HEK293 (cell line): Measurements from ENCODE around the gene RANBP10.

Experiments
- CTCF ChIA-PET: fragments of 350-600 bp; formaldehyde crosslinking; extraction: SDS; loops from one replicate; lab custom pipeline; 2021; ENCODE audit warnings: antibody characterized with exemption; lab: Yijun Ruan, JAX
- POLR2A ChIA-PET: fragments of 300-600 bp; formaldehyde crosslinking; extraction: SDS; loops from one replicate; lab custom pipeline; 2020; ENCODE audit warnings: antibody characterized with exemption, inconsistent platforms; lab: Yijun Ruan, JAX
- H3K27ac ChIP-seq: fragments of 200-500 bp; sonication (Bioruptor generic); 2 replicates; pipeline ENCODE4 v1.5.1; 2014; ENCODE audit warnings: low read depth, low read length, control low read depth, inconsistent platforms; ENCODE audit errors: extremely low read depth
- H3K36me3 ChIP-seq, 2 experiments: fragments of 200-500 bp in 1 of 2; sonication (Bioruptor generic) in 1 of 2; 1 replicate in 1 of 2; 2 replicates in 1 of 2; pipeline ENCODE4 v1.5.1; 2014 to 2017; ENCODE audit warnings: inconsistent platforms in 2 of 2, low read length in 2 of 2; ENCODE audit not compliant: control insufficient read depth in 2 of 2, insufficient read depth in 1 of 2
- H3K4me1 ChIP-seq: fragments of 200-500 bp; sonication (Bioruptor generic); 2 replicates; pipeline ENCODE4 v1.5.1; 2014; ENCODE audit warnings: mild to moderate bottlenecking, low read length, inconsistent platforms; ENCODE audit not compliant: control insufficient read depth, insufficient read depth
- H3K4me3 ChIP-seq: 2 replicates; pipeline ENCODE4 v1.5.1; 2011; ENCODE audit warnings: low read depth, mild to moderate bottlenecking, control low read depth, low read length, moderate library complexity
- H3K9me3 ChIP-seq: fragments of 200-500 bp; sonication (Bioruptor generic); 2 replicates; pipeline ENCODE4 v1.5.1; 2014; ENCODE audit warnings: low read depth, low read length, inconsistent platforms; ENCODE audit not compliant: control insufficient read depth, insufficient read depth
- MYNN ChIP-seq: fragments of 450-650 bp; formaldehyde crosslinking; IDR thresholded peaks from 2 replicates; pipeline ENCODE4 v1.5.1; 2016; ENCODE audit warnings: missing biosample characterization, missing genetic modification characterization, borderline replicate concordance
- OSR2 ChIP-seq: fragments of 450-650 bp; formaldehyde crosslinking; IDR thresholded peaks from 2 replicates; pipeline ENCODE4 v1.5.1; 2016; ENCODE audit warnings: missing biosample characterization, missing genetic modification characterization
- OVOL3 ChIP-seq: fragments of 450-650 bp; formaldehyde crosslinking; IDR thresholded peaks from 2 replicates; pipeline ENCODE4 v1.5.1; 2016; ENCODE audit warnings: missing biosample characterization, missing genetic modification characterization
- YY1 ChIP-seq: fragments of 450-650 bp; formaldehyde crosslinking; IDR thresholded peaks from 2 replicates; pipeline ENCODE4 v1.5.1; 2018; ENCODE audit warnings: missing biosample characterization, missing genetic modification characterization
- ZBTB20 ChIP-seq: fragments of 450-650 bp; formaldehyde crosslinking; IDR thresholded peaks from 2 replicates; pipeline ENCODE4 v1.5.1; 2016; ENCODE audit warnings: missing biosample characterization, missing genetic modification characterization
- ZNF121 ChIP-seq: fragments of 450-650 bp; formaldehyde crosslinking; IDR thresholded peaks from 2 replicates; pipeline ENCODE4 v1.5.1; 2016; ENCODE audit warnings: missing biosample characterization, missing genetic modification characterization
- ZNF140 ChIP-seq: fragments of 450-650 bp; formaldehyde crosslinking; IDR thresholded peaks from 2 replicates; pipeline ENCODE4 v1.5.1; 2016; ENCODE audit warnings: missing biosample characterization, missing genetic modification characterization
- ZNF274 ChIP-seq, 2 experiments: fragments of 200-500 bp in 1 of 2; fragments of 450-650 bp in 1 of 2; sonication (Bioruptor generic) in 1 of 2; formaldehyde crosslinking in 1 of 2; IDR thresholded peaks; 2 replicates each; pipeline versions ENCODE4 v1.5.1 to v1.6.1; 2014 to 2016; ENCODE audit warnings: borderline replicate concordance in 1 of 2, inconsistent platforms in 1 of 2, low read length in 1 of 2, missing biosample characterization in 1 of 2, missing genetic modification characterization in 1 of 2
- ZNF354C ChIP-seq: fragments of 450-650 bp; formaldehyde crosslinking; IDR thresholded peaks from 2 replicates; pipeline ENCODE4 v1.5.1; 2016; ENCODE audit warnings: missing biosample characterization, missing genetic modification characterization, low read depth, borderline replicate concordance
- ZNF394 ChIP-seq: fragments of 450-650 bp; formaldehyde crosslinking; IDR thresholded peaks from 2 replicates; pipeline ENCODE4 v1.5.1; 2016; ENCODE audit warnings: missing biosample characterization, missing genetic modification characterization, mild to moderate bottlenecking, moderate library complexity, borderline replicate concordance
- ZNF416 ChIP-seq: fragments of 450-650 bp; formaldehyde crosslinking; IDR thresholded peaks from 2 replicates; pipeline ENCODE4 v1.5.1; 2016; ENCODE audit warnings: missing biosample characterization, missing genetic modification characterization
- ZNF423 ChIP-seq: fragments of 450-650 bp; formaldehyde crosslinking; IDR thresholded peaks from 2 replicates; pipeline ENCODE4 v1.5.1; 2016; ENCODE audit warnings: missing biosample characterization, missing genetic modification characterization
- ZNF501 ChIP-seq: fragments of 450-650 bp; formaldehyde crosslinking; IDR thresholded peaks from 2 replicates; pipeline ENCODE4 v1.5.1; 2016; ENCODE audit warnings: missing biosample characterization, missing genetic modification characterization
- ZNF561 ChIP-seq: fragments of 450-650 bp; IDR thresholded peaks from 2 replicates; pipeline ENCODE4 v1.5.1; 2018; ENCODE audit warnings: missing biosample characterization, missing genetic modification characterization, borderline replicate concordance
- ZNF629 ChIP-seq: fragments of 450-650 bp; formaldehyde crosslinking; IDR thresholded peaks from 2 replicates; pipeline ENCODE4 v1.5.1; 2017; ENCODE audit warnings: missing biosample characterization, missing genetic modification characterization
- ZNF701 ChIP-seq: fragments of 450-650 bp; formaldehyde crosslinking; IDR thresholded peaks from 2 replicates; pipeline ENCODE4 v1.5.1; 2016; ENCODE audit warnings: missing biosample characterization, missing genetic modification characterization
- ZNF707 ChIP-seq: fragments of 450-650 bp; formaldehyde crosslinking; IDR thresholded peaks from 2 replicates; pipeline ENCODE4 v1.5.1; 2016; ENCODE audit warnings: missing biosample characterization, missing genetic modification characterization
- ZNF776 ChIP-seq: fragments of 450-650 bp; formaldehyde crosslinking; IDR thresholded peaks from 2 replicates; pipeline ENCODE4 v1.5.0; 2017; ENCODE audit warnings: missing biosample characterization, missing genetic modification characterization, borderline replicate concordance
- ZXDB ChIP-seq: fragments of 450-650 bp; formaldehyde crosslinking; IDR thresholded peaks from 2 replicates; pipeline ENCODE4 v1.5.1; 2016; ENCODE audit warnings: missing biosample characterization, missing genetic modification characterization
- TF ChIP-seq, protein P1 (sequence below): fragments of 450-650 bp; formaldehyde crosslinking; IDR thresholded peaks from 2 replicates; pipeline ENCODE4 v1.5.1; 2016; ENCODE audit warnings: missing biosample characterization, missing genetic modification characterization
- TF ChIP-seq, protein P2 (sequence below): fragments of 450-650 bp; formaldehyde crosslinking; IDR thresholded peaks from 2 replicates; pipeline ENCODE4 v1.5.1; 2016; ENCODE audit warnings: missing biosample characterization, missing genetic modification characterization
- TF ChIP-seq, protein P3 (sequence below): fragments of 450-650 bp; formaldehyde crosslinking; IDR thresholded peaks from 2 replicates; pipeline ENCODE4 v1.5.1; 2017; ENCODE audit warnings: missing biosample characterization, missing genetic modification characterization
- TF ChIP-seq, protein P4 (sequence below): fragments of 450-650 bp; formaldehyde crosslinking; optimal IDR thresholded peaks from 2 replicates; pipeline ENCODE3; 2016; ENCODE audit warnings: missing biosample characterization, mild to moderate bottlenecking, missing genetic modification characterization

RANBP10 gene

DNA sequence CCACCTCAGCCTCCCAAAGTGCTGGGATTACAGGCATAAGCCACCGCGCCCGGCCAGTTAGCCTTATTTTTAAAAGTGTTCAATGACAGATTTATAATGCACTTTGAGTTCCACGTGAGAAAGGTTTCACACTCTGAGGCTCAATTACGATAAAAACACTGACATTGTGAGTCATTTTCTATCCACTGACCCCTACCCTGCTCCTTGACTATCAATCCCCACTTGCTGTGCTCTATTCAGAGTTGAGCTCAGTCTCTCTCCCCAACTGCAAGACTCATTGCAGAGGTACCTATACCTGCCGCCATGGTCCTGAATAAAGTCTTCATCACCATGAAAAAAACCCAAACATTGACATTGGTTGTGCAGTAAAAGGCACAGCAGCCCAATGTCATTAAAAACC lies 95.8 kb downstream of the RANBP10 start (continued):
- no peak for TF ChIP-seq ZNF423
- no peak for TF ChIP-seq ZXDB (tag by site-specific recombination)
- TF ChIP-seq ZNF629: no peak
- TF ChIP-seq ZNF561 (tag by site-specific recombination): no peak
- no peak for TF ChIP-seq ZNF707
- no peak for TF ChIP-seq ZBTB20 (tag by site-specific recombination)
- no peak for TF ChIP-seq ZNF501 (tag by site-specific recombination)
- TF ChIP-seq, all 188 proteins: peak for 0

DNA sequence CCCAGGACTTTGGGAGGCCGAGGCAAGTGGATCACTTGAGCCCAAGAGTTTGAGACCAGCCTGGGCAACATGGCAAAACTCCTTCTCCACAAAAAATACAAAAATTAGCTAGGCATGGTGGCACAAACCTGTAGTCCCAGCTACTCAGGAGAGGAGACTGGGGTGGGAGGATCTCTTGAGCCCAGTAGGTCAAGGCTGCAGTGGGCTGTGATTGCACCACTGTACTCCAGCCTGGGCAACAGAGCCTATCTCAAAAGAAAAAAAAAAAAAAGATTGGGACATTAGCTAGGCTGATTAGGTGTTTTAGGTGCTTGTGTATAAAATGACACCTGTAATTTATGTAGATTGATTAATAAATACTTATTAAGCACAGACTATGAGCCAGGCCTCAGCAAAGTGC lies 97.3 kb downstream of the RANBP10 start:
- POLR2A ChIA-PET: interaction anchor here (1.1 kb wide), 2 partner anchors 10 kb away, joined by 3 to 6 read pairs; partner anchors contain the start of gene GFOD2
- CTCF ChIA-PET: interaction anchor here (1.1 kb wide), 1 partner anchor 107 kb away, joined by 6 read pairs; no protein-coding TSS in a partner anchor
- no peaks in the 10 kb centered on the region for H3K9me3 ChIP-seq
- no peak for TF ChIP-seq ZNF140 (tag by site-specific recombination)
- no peak for TF ChIP-seq ZNF394
- no peak for TF ChIP-seq ZNF416
- TF ChIP-seq ZNF629: no peak
- no peak for TF ChIP-seq OVOL3 (tag by site-specific recombination)
- TF ChIP-seq OSR2: no peak
- TF ChIP-seq, protein P1, sequence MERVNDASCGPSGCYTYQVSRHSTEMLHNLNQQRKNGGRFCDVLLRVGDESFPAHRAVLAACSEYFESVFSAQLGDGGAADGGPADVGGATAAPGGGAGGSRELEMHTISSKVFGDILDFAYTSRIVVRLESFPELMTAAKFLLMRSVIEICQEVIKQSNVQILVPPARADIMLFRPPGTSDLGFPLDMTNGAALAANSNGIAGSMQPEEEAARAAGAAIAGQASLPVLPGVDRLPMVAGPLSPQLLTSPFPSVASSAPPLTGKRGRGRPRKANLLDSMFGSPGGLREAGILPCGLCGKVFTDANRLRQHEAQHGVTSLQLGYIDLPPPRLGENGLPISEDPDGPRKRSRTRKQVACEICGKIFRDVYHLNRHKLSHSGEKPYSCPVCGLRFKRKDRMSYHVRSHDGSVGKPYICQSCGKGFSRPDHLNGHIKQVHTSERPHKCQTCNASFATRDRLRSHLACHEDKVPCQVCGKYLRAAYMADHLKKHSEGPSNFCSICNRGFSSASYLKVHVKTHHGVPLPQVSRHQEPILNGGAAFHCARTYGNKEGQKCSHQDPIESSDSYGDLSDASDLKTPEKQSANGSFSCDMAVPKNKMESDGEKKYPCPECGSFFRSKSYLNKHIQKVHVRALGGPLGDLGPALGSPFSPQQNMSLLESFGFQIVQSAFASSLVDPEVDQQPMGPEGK (tag by site-specific recombination): no peak
- TF ChIP-seq ZNF776 (tag by site-specific recombination): no peak
- TF ChIP-seq YY1 (tag by site-specific recombination): no peak
- TF ChIP-seq, protein P2, sequence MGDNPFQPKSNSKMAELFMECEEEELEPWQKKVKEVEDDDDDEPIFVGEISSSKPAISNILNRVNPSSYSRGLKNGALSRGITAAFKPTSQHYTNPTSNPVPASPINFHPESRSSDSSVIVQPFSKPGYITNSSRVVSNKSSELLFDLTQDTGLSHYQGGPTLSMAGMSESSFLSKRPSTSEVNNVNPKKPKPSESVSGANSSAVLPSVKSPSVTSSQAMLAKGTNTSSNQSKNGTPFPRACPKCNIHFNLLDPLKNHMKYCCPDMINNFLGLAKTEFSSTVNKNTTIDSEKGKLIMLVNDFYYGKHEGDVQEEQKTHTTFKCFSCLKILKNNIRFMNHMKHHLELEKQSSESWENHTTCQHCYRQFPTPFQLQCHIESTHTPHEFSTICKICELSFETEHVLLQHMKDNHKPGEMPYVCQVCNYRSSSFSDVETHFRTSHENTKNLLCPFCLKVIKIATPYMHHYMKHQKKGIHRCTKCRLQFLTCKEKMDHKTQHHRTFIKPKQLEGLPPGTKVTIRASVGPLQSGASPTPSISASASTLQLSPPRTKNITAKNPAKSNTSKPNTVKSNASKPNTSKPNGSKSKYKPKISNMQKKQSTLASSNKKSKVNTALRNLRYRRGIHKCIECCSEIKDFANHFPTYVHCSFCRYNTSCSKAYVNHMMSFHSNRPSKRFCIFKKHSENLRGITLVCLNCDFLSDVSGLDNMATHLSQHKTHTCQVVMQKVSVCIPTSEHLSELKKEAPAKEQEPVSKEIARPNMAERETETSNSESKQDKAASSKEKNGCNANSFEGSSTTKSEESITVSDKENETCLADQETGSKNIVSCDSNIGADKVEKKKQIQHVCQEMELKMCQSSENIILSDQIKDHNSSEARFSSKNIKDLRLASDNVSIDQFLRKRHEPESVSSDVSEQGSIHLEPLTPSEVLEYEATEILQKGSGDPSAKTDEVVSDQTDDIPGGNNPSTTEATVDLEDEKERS: no peak
- TF ChIP-seq, protein P3, sequence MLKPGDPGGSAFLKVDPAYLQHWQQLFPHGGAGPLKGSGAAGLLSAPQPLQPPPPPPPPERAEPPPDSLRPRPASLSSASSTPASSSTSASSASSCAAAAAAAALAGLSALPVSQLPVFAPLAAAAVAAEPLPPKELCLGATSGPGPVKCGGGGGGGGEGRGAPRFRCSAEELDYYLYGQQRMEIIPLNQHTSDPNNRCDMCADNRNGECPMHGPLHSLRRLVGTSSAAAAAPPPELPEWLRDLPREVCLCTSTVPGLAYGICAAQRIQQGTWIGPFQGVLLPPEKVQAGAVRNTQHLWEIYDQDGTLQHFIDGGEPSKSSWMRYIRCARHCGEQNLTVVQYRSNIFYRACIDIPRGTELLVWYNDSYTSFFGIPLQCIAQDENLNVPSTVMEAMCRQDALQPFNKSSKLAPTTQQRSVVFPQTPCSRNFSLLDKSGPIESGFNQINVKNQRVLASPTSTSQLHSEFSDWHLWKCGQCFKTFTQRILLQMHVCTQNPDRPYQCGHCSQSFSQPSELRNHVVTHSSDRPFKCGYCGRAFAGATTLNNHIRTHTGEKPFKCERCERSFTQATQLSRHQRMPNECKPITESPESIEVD (tag by site-specific recombination): no peak
- TF ChIP-seq, protein P4, sequence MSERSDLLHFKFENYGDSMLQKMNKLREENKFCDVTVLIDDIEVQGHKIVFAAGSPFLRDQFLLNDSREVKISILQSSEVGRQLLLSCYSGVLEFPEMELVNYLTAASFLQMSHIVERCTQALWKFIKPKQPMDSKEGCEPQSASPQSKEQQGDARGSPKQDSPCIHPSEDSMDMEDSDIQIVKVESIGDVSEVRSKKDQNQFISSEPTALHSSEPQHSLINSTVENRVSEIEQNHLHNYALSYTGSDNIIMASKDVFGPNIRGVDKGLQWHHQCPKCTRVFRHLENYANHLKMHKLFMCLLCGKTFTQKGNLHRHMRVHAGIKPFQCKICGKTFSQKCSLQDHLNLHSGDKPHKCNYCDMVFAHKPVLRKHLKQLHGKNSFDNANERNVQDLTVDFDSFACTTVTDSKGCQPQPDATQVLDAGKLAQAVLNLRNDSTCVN (tag by site-specific recombination): no peak
- TF ChIP-seq ZNF121 (tag by site-specific recombination): no peak
- TF ChIP-seq ZNF274 (IDR thresholded peaks at IDR 0.05; ENCODE audit: low read length): no peak
- TF ChIP-seq ZNF274 (tag by site-specific recombination; IDR thresholded peaks at IDR 0.05; ENCODE audit: borderline replicate concordance): no peak
- TF ChIP-seq ZNF354C (tag by site-specific recombination): no peak
- TF ChIP-seq ZNF701 (tag by site-specific recombination): no peak
- TF ChIP-seq MYNN: no peak
- H3K4me3 ChIP-seq: no peak overlapping the region
- H3K27ac ChIP-seq: no peak overlapping the region
- peaks cover 0 to 5% of the 10 kb centered on the region in 2 experiments; a peak in 2 of 3 replicates for H3K36me3 ChIP-seq
- H3K4me1 ChIP-seq: peaks cover 4% of the 10 kb centered on the region; the same call in 1 of the 2 replicates
